GM21360 (cell line): ENCODE data around the gene HIVEP3.
A peak's percentile ranks its signal among the peaks of the same experiment; 100 is the strongest.

Experiments used
- ATAC-seq: cut with Tn5 transposase; IDR thresholded peaks from one replicate; pipeline ENCODE4 v1.9.1; 2021; ENCODE audit warnings: mild to moderate bottlenecking, moderate library complexity; ENCODE audit not compliant: unreplicated experiment

Gene HIVEP3

GRCh38 chr1:41672641-41673361, 245.9 kb downstream of the HIVEP3 start:
- ATAC-seq, result no peak

GRCh38 chr1:41672173-41672572, 246.5 kb downstream of the HIVEP3 start:
- ATAC-seq, result no peak

- no peak for ATAC-seq
Measured at GRCh38 chr1:41671116-41671755, 247.5 kb downstream of the HIVEP3 start.

- no peak for ATAC-seq
Measured at GRCh38 chr1:41670217-41670957, 248.3 kb downstream of the HIVEP3 start.

- no peak for ATAC-seq
Measured at GRCh38 chr1:41668967-41669366, 249.8 kb downstream of the HIVEP3 start.

- ATAC-seq, result no peak
Measured at GRCh38 chr1:41668054-41668660, 250.6 kb downstream of the HIVEP3 start.

- ATAC-seq, result peak; percentile 41
Measured at GRCh38 chr1:41666981-41667631, 251.6 kb downstream of the HIVEP3 start.

GRCh38 chr1:41665962-41666917, 252.5 kb downstream of the HIVEP3 start:
- no peak for ATAC-seq

GRCh38 chr1:41664861-41665640, 253.7 kb downstream of the HIVEP3 start:
- no peak for ATAC-seq

GRCh38 chr1:41663671-41664400, 254.9 kb downstream of the HIVEP3 start:
- ATAC-seq, result no peak

GRCh38 chr1:41662765-41663437, 255.8 kb downstream of the HIVEP3 start:
- peak; percentile 8 for ATAC-seq

GRCh38 chr1:41662061-41662764, 256.5 kb downstream of the HIVEP3 start:
- peak; percentile 44 for ATAC-seq

GRCh38 chr1:41661428-41662060, 257.2 kb downstream of the HIVEP3 start:
- ATAC-seq, result peak; percentile 4

- ATAC-seq, result no peak
Measured at GRCh38 chr1:41660570-41661427, 257.9 kb downstream of the HIVEP3 start.

- no peak for ATAC-seq
Measured at GRCh38 chr1:41659903-41660302, 258.8 kb downstream of the HIVEP3 start.

GRCh38 chr1:41659159-41659495, 259.6 kb downstream of the HIVEP3 start:
- no peak for ATAC-seq
